GM12891 (cell line): ENCODE results near the gene CDH23.

Experiments
- POLR2A ChIP-seq: IDR thresholded peaks from 2 replicates; pipeline ENCODE4 v1.6.1; 2011; ENCODE audit warnings: low read depth, low read length, control low read depth
- POLR2AphosphoS5 ChIP-seq: IDR thresholded peaks from 2 replicates; pipeline ENCODE4 v1.6.1; 2011; ENCODE audit warnings: low read depth, low read length, control low read depth
- POU2F2 ChIP-seq: IDR thresholded peaks from 2 replicates; pipeline ENCODE4 v1.6.1; 2011; ENCODE audit warnings: low read depth, mild to moderate bottlenecking, control low read depth, low read length, moderate library complexity
- SPI1 ChIP-seq: IDR thresholded peaks from 2 replicates; pipeline ENCODE4 v1.6.1; 2011; ENCODE audit warnings: low read depth, low read length, control low read depth
- TAF1 ChIP-seq: IDR thresholded peaks from 2 replicates; pipeline ENCODE4 v1.6.1; 2011; ENCODE audit warnings: low read depth, low read length, control low read depth

GRCh38 chr10:71816936-71817618 lies 420.4 kb downstream of the CDH23 start:
- TF ChIP-seq POLR2A (no peak), POLR2AphosphoS5 (no peak), TAF1 (no peak), POU2F2 (no peak), SPI1 (no peak)
